Caco-2 (cell line): ENCODE measurements around the gene REXO2. TPM values are rescaled to one million over a fixed set of nuclear protein-coding genes. Genes with fewer than 3 reads are reported as not detected.

Source experiments
- BruUV-seq: library from RNA; stranded (reverse); fragments of 400-500 nt; replicated peaks from 2 replicates; lab custom pipeline; 2021; lab: Mats Ljungman, UMichigan
- CTCF ChIA-PET: fragments of 300-600 bp; sonication (Branson Sonifier 250); formaldehyde crosslinking; loops from one replicate; lab custom pipeline; 2022; ENCODE audit warnings: antibody characterized with exemption; lab: Charles Lee
- POLR2A ChIA-PET: fragments of 300-600 bp; sonication (Branson Sonifier 250); formaldehyde crosslinking; loops from one replicate; lab custom pipeline; 2022; ENCODE audit warnings: antibody characterized with exemption; lab: Charles Lee
- DNase-seq, 2 experiments: peaks; one replicate each; pipeline versions ENCODE4 v3.0.0 to v3.0.0-alpha.2; 2020 to 2022
- H3K27me3 ChIP-seq: replicated peaks from 2 replicates; pipeline ENCODE4 v1.6.0; 2011; ENCODE audit warnings: low read length; ENCODE audit not compliant: control insufficient read depth, insufficient read depth
- H3K36me3 ChIP-seq: 2 replicates; pipeline ENCODE4 v1.5.1; 2011; ENCODE audit warnings: low read length; ENCODE audit not compliant: control insufficient read depth, insufficient read depth
- H3K4me1 ChIP-seq: fragments of 250-450 bp; sonication (Bioruptor Pico); 2 replicates; pipeline ENCODE4 v1.5.1; 2020; ENCODE audit warnings: mild to moderate bottlenecking
- H3K4me3 ChIP-seq: 2 replicates; pipeline ENCODE4 v1.5.1; 2011; ENCODE audit warnings: low read depth, mild to moderate bottlenecking, control low read depth, low read length
- H3K9me3 ChIP-seq: fragments of 250-450 bp; sonication (Bioruptor Pico); 2 replicates; pipeline ENCODE4 v1.5.1; 2020; ENCODE audit warnings: mild to moderate bottlenecking, moderate library complexity
- H3K27ac Mint-ChIP-seq: one replicate; pipeline ENCODE4 v1.8.0; 2022; ENCODE audit warnings: mixed read lengths; ENCODE audit not compliant: unreplicated experiment
- H3K27me3 Mint-ChIP-seq: one replicate; pipeline ENCODE4 v1.8.0; 2022; ENCODE audit warnings: mixed read lengths; ENCODE audit not compliant: insufficient read depth, unreplicated experiment
- H3K36me3 Mint-ChIP-seq: one replicate; pipeline ENCODE4 v1.8.0; 2022; ENCODE audit warnings: mild to moderate bottlenecking, mixed read lengths; ENCODE audit not compliant: insufficient read depth, unreplicated experiment
- H3K4me1 Mint-ChIP-seq: one replicate; pipeline ENCODE4 v1.8.0; 2022; ENCODE audit warnings: low read depth, mixed read lengths; ENCODE audit not compliant: unreplicated experiment
- H3K4me3 Mint-ChIP-seq: one replicate; pipeline ENCODE4 v1.8.0; 2022; ENCODE audit warnings: mild to moderate bottlenecking, moderate library complexity, mixed read lengths; ENCODE audit not compliant: unreplicated experiment
- H3K9me3 Mint-ChIP-seq: one replicate; pipeline ENCODE4 v1.8.0; 2022; ENCODE audit warnings: mixed read lengths; ENCODE audit not compliant: unreplicated experiment
- intact Hi-C: fragments of 100-400 bp; cut with micrococcal nuclease; formaldehyde crosslinking; loops from one replicate; pipeline ENCODE4 v1.10.0; 2022; ENCODE audit not compliant: unreplicated experiment
- total RNA-seq: library from RNA; stranded (reverse); gene quantifications from 2 replicates; pipeline ENCODE4 v1.2.3, GENCODE V29; 2022
- TF ChIP-seq, protein P1 (sequence below), 2 experiments: fragments of 200-600 bp in 1 of 2; IDR thresholded peaks; 1 replicate in 1 of 2; 2 replicates in 1 of 2; pipeline versions ENCODE4 v1.5.1 to v1.8.0; 2011 to 2022; ENCODE audit warnings: antibody characterized with exemption in 1 of 2, control low read depth in 1 of 2, inconsistent platforms in 1 of 2, low read depth in 1 of 2, low read length in 1 of 2, mild to moderate bottlenecking in 1 of 2, moderate library complexity in 1 of 2; ENCODE audit not compliant: insufficient read depth in 1 of 2, severe bottlenecking in 1 of 2, unreplicated experiment in 1 of 2

REXO2 gene
- total RNA-seq, 1 experiment from 2014 or later, result 241 TPM

GRCh38 chr11:114478768-114479167 lies 39.5 kb downstream of the REXO2 start:
- no peaks in the 10 kb centered on the region for H3K4me1 Mint-ChIP-seq
- H3K27me3 ChIP-seq, result no peaks in the 10 kb centered on the region
- H3K36me3 ChIP-seq, result no peaks in the 10 kb centered on the region
- intact Hi-C loops, result loop anchor here (2.0 kb wide), 2 partner anchors 130 to 138 kb away; no protein-coding TSS in a partner anchor
- H3K27me3 Mint-ChIP-seq, result peaks cover 3% of the 10 kb centered on the region
- ChIA-PET POLR2A (no interaction called here), CTCF (no interaction called here)
- H3K9me3 Mint-ChIP-seq, result peaks cover 10% of the 10 kb centered on the region
- 0 out of 2 replicates have a peak, but pooled peaks cover 7% of the 10 kb centered on the region for H3K4me1 ChIP-seq
- DNase-seq, result no peak
- H3K4me3 Mint-ChIP-seq, result no peak overlapping the region
- H3K27ac Mint-ChIP-seq, result no peak overlapping the region
- TF ChIP-seq, protein P1, sequence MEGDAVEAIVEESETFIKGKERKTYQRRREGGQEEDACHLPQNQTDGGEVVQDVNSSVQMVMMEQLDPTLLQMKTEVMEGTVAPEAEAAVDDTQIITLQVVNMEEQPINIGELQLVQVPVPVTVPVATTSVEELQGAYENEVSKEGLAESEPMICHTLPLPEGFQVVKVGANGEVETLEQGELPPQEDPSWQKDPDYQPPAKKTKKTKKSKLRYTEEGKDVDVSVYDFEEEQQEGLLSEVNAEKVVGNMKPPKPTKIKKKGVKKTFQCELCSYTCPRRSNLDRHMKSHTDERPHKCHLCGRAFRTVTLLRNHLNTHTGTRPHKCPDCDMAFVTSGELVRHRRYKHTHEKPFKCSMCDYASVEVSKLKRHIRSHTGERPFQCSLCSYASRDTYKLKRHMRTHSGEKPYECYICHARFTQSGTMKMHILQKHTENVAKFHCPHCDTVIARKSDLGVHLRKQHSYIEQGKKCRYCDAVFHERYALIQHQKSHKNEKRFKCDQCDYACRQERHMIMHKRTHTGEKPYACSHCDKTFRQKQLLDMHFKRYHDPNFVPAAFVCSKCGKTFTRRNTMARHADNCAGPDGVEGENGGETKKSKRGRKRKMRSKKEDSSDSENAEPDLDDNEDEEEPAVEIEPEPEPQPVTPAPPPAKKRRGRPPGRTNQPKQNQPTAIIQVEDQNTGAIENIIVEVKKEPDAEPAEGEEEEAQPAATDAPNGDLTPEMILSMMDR (IDR thresholded peaks at IDR 0.05; ENCODE audit: insufficient read depth in 1 of 2, low read depth in 1 of 2, low read length in 1 of 2, severe bottlenecking in 1 of 2, unreplicated experiment in 1 of 2), result peak in 1 of 2 experiments; percentile 2
- H3K4me3 ChIP-seq, result no peak overlapping the region
- H3K9me3 ChIP-seq, result no peaks in the 10 kb centered on the region
- no TSS peak for BruUV-seq
- H3K36me3 Mint-ChIP-seq, result no peaks in the 10 kb centered on the region

- TF ChIP-seq, protein P1 (IDR thresholded peaks at IDR 0.05; ENCODE audit: insufficient read depth in 1 of 2, low read depth in 1 of 2, low read length in 1 of 2, severe bottlenecking in 1 of 2, unreplicated experiment in 1 of 2), result no peak
- no peaks in the 10 kb centered on the region for H3K9me3 ChIP-seq
- intact Hi-C loops, result loop anchor here (2.0 kb wide), 2 partner anchors 131 to 139 kb away; no protein-coding TSS in a partner anchor
- DNase-seq, result no peak
- Mint-ChIP-seq H3K36me3 (no peaks in the 10 kb centered on the region), H3K4me1 (no peaks in the 10 kb centered on the region), H3K9me3 (peaks cover 10% of the 10 kb centered on the region), H3K27ac (no peak overlapping the region), H3K4me3 (no peak overlapping the region), H3K27me3 (peaks cover 5% of the 10 kb centered on the region)
- CTCF ChIA-PET, result no interaction called here
- no peaks in the 10 kb centered on the region for H3K36me3 ChIP-seq
- 0 out of 2 replicates have a peak, but pooled peaks cover 7% of the 10 kb centered on the region for H3K4me1 ChIP-seq
- no peaks in the 10 kb centered on the region for H3K27me3 ChIP-seq
- H3K4me3 ChIP-seq, result no peak overlapping the region
- POLR2A ChIA-PET, result no interaction called here
- no TSS peak for BruUV-seq
These were observed 40.1 kb downstream of the REXO2 start for GRCh38 chr11:114479331-114479730.

DNA sequence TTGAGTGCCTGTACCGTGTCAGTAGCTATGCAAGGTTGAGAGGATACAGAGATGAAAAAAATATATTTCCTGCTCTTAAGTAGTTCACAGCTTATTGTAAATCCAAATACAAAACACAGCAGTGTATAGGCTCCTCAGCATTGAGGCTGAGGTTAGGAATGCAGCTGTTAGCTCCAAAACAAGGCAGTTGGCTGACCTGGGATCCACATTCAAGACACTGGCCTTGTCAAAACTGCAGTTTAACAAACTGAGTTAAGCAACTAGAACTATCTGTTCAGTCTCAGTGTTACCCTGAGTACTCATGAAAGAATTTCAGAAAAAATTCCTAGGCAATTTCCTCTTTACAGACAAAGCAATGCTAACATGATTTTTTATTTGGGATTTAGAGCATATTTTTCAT lies 42.8 kb downstream of the REXO2 start:
- CTCF ChIA-PET, result no interaction called here
- Histone ChIP-seq H3K36me3 (no peaks in the 10 kb centered on the region), H3K4me3 (no peak overlapping the region), H3K9me3 (no peaks in the 10 kb centered on the region), H3K27me3 (no peaks in the 10 kb centered on the region), H3K4me1 (0 out of 2 replicates have a peak, but pooled peaks cover 7% of the 10 kb centered on the region)
- Mint-ChIP-seq H3K36me3 (no peaks in the 10 kb centered on the region), H3K4me1 (no peaks in the 10 kb centered on the region), H3K4me3 (no peak overlapping the region), H3K27ac (no peak overlapping the region), H3K9me3 (peaks cover 10% of the 10 kb centered on the region), H3K27me3 (peaks cover 2% of the 10 kb centered on the region)
- BruUV-seq, result no TSS peak
- intact Hi-C loops, result no loop called here
- TF ChIP-seq, protein P1 (IDR thresholded peaks at IDR 0.05; ENCODE audit: insufficient read depth in 1 of 2, low read depth in 1 of 2, low read length in 1 of 2, severe bottlenecking in 1 of 2, unreplicated experiment in 1 of 2), result no peak
- POLR2A ChIA-PET, result no interaction called here
- DNase-seq, result no peak
